Fibroblast of the conjunctiva (primary cell): Measurements from ENCODE around the gene PUDP.
"Not testable (repeated sequence)": the region's sequence is repeated elsewhere in the genome, so short reads cannot be mapped to it uniquely, and the experiment has no call there.

ENCODE experiments used
- DNase-seq: peaks from one replicate; pipeline ENCODE4 v3.0.0-alpha.2; 2010; ENCODE audit warnings: low read depth

PUDP gene

DNA sequence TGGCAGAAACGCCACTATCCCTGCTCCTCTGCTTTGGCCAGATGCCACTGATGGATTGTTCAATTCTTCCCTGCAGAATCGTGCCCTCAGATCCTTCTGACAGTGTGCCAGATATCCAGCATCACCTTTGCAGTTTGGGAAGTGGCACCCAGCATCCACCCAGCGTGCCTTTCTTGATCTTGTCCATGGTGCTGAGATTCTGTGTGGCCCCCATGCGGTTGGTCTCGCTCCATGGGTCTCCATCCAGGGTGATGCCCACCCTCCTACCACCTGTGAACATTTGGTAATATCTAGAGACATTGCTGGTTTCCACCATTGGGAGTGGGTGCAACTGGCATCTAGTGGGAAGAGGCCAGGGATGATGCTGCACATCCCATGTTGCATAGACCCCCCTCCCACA lies 121.6 kb downstream of the PUDP start:
- not testable (repeated sequence) for DNase-seq

DNA sequence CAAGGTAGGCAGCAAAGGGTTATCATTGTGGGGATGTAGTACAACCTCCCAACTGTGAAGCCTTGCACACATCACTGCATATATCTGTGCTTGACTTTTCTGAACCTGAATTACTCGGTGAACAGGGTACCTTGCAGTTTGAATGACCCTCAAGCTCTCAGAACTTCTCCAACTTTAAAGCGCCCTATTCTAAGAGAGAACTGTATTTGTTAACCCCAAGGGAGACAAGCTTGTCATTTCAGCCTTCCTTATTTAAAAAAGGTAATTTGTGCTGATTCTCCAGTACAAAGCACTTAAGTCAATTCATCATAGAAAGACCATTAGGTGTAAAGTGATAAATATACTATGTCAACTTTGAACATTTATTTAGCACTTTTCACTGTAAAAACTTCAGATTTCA lies 122.5 kb downstream of the PUDP start:
- DNase-seq, result no peak

DNA sequence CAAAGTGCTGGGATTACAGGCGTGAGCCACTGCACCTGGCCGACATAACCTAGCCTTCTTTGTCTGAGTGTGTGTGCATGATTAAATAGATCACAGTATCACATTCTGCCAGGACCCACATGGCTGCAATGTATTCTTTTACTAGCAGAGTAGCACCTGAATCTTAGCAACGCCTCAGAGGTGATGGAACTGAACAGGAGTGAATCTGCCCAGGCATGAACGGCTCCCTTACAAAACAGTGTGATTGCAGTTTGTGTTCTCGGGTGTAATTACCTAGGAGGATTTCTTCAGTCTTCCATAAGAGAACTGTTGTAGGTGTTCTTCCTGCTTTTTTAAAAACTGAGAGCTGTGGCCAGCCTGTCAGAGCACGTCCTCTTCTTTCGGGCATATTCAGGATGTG lies 123.1 kb downstream of the PUDP start:
- DNase-seq, result no peak

DNA sequence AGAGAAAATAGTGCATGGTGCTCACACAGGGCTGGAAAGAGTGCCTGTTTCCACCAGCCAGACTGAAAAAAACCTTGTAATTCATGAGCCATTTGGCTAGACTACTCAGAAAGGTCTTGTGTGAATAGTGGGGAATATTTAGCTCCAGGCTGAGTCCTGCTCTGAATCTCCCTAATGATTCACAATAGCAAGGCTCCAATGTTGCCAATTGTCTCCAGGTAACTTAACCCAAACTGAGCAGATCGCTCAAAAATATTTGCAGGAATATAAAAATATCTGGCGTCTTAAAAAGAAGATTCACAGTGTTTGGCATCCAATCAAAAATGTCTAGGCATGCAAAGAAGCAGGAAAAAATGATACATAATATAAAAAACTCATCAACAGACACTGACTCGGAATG lies 125.0 kb downstream of the PUDP start:
- DNase-seq, result not testable (repeated sequence)

DNA sequence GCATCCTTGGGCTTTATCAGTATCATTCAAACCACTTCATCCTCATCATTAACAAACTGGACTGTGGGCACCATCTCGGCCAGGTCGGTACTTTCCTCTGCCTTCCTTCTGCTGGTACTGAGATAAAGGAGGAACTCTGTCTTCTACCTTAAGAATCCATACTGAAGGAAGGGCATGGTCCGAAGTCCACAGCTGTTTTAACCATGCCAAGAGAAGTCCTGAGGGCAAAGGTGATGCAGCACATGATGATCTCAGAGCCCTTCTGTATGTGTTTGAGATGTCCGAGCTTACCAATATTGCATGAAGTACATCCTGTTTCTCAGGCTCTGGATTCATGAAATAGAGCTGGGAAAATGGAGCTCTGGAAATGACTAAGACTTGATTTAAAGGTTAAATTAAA lies 126.0 kb downstream of the PUDP start:
- no peak for DNase-seq

DNA sequence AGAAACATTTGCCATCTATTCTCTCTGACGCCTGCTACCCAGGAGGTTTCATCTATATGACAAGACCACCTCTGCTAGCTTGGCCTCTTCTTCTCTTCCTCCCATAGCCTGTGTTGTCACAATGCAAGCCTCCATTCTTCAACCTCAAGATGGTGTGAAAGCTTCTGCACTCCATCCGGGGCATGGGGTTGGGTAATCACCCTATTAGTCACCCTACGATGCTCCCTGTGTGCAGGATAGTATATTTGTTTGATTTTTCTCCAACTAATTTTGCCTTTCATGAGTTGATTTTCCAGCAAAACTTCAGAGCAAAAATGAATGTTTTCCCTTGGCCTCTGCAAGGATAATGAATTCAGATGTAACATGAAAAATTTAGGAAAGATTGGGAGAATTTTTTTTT lies 128.4 kb downstream of the PUDP start:
- DNase-seq, result no peak

DNA sequence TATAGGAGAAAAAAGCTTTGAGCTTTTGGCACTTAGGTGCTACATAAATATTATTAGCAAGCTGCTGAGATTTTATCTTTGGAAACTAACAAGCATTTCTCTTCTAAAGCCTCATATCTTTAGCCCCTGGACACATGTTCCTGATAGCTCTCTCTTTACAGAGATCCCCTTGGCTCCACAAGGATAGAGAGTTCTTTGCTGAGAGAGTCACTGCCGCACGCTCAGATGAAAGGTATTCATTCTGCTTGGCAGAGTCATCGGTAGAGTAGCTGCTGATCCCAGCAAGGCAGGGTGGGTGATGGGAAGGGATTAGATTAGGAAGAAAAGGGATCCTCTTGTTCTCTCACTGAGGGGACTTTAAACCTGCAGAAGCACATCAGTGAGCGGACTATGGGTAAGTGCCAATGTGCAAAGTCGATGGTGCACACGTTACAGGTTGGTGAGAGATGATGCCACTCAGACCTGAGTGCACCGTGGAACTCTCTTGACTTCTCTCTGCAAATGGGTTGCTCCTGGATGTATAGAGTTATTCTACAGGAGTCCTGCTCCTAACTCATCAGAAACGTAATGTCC lies 135.6 kb downstream of the PUDP start:
- DNase-seq, result not testable (repeated sequence)

DNA sequence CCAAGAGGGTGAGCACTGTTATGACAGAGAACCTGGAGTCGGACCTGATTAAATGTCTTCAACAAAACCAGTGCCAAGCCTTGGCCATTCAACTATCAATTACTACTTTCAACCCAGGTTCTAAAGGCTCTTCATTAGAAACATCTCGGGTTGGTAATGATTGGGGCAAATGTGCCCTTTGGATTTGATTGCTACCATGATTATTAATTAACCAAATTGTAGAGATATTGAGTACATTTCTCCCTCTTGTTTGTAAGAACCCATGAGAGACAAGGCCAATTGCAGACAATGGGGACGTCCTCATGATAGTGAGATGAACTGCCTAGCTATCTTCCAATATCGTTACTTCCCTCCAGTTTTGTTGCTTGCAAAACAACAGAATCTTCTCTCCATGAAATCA lies 137.1 kb downstream of the PUDP start:
- DNase-seq, result not testable (repeated sequence)

DNA sequence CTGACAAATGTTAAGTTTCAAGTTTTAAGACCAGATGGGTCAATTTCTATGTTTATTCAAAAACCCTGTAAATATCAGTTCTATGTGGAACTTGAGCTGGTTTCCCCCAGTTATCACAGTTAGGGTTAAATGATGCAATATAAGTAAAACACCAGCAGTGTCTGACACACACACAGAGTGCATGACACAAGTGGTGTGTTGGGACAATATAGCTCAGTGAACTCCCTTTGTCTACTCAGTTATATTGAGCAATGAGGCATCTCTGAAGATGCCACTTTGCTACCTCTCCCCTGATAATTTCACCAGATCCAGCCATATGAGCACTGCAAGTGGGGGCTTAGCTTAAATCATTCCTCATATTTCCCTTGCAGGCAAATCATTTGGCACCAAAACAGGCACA lies 140.6 kb downstream of the PUDP start:
- not testable (repeated sequence) for DNase-seq
